CD4-positive, alpha-beta T cell treated with Interleukin-6 for 4 hours (primary cell): ENCODE measurements around the gene ERG.

Source experiments
- DNase-seq: peaks from one replicate; pipeline ENCODE4 v3.0.0-alpha.2; 2020; ENCODE audit warnings: mixed read lengths

Gene ERG

DNA sequence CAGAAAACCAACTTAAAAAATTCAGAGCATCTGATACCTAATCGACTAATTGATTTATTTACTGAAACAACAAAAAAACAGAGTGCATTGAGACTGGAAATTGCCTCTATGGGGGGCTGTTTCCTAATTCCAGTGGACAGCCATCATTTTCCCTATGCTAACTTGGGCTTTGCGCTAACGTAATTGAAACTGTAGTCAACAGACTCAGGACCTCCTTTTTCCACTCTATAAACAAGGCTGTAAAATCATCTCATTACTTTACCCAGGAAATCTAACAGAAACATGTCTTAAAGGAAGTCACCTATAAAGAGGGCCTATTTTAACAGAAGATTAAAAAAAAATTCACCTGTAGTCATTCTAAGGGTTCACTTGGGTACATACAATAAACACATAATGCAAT is 2.1 kb downstream of the ERG start:
- DNase-seq, result no peak

DNA sequence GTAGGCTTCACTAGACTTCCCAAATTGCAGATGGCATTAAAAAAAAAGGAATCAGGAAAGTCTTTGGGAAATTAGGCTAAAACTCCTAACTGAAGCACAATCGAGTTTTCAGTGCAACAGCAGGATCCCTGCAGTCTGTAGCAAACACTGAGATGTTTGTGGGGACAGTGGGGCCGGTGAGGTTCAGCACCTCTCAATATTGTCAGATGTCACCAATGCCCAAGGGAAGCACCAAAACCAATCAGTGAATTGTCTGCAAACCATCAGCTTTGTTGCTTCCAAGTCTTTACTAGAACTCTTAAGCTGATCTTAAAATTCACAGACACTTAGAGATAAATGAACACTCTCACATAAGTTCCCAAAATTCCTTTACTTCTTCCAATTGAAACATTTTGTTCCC is 2.6 kb downstream of the ERG start:
- no peak for DNase-seq

DNA sequence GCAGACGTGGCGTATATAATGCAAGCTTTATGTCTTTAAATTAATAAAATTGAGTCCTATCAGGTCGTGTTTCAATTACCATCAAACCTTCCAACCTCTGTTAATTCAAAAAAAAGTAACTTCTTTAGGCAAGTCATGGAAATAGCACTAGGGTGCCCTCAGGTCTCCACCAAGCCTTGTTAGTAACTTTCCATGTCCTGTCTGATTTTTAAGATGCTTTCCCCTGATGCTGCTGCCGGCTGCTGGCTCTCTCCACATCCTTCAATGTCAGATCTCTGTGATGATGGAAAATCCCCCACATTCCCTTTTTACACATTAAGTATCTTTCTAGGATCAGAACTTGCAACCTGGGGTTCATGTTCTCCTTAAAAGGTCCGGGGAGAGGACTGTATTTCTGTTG is 3.0 kb downstream of the ERG start:
- no peak for DNase-seq

DNA sequence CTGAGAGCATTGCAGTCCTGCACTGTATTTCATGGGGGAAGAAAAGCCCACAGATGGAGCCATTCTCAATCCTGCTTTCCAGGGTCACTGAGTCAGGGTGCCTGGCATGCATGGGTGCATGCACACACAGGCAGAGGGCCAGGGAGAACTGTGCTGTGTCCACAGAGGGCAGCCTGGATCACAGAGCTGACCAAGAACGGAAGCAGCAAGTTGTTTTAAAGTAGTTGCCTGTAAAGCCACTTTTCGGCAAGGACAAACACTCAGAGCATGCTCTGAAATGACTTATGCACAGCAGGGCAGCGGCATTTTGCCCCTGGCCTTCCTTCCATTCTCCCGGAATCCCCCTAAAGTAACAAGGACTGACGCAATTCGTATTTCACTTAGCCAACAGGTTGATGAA is 3.6 kb downstream of the ERG start:
- DNase-seq, result no peak

DNA sequence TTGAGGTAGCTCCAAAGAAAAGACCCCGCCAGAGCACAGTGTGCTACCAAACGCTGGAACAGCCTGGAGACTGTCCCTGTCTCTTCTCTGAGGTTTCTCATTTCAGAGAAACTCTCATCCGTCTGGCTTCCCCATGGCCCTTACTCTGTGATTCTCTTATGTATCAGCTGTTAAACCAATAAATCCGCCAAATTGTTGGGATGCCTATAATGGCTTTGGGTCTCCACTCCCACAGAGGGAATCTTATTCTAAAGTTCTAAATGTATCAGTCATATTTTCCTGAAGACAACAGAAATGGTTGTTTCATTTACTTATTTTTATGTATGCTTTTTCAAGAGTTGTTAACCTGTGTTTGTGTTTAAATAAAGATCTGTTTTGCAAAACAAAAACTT is 4.0 kb downstream of the ERG start:
- no peak for DNase-seq

DNA sequence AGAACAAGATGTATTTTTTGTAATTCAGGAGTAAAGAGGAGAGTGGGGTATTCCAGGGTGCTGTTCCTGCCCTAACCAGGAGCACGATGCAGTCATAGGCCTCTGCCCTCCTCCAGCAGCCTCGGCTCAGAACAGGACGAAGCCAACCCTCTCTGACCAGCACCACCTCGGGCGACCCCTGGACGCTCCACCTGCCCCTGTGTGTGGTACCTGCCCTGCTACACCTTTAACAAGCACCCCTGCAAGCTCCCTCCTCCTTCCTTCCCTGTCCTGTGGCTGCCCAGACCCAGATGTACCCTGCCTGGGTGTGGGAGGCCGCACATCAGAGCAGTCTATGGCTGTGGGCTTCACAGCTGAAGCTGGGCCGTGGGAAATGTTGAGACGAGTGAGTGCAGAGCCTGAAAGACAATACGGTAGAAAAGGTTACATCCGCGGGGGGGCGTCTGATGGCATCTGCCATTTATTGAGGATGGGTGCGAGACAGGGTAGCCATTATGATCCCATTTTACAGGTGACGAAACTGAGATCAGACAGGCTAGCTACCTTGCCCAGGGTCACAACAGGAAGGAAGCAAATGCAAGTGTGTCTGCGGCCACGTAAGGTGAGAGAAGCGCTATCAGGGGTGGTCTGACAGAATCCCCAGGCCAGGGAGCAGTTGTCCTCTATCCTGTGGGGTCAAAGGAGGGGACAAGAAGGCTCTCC is 4.6 kb downstream of the ERG start:
- DNase-seq, result no peak

DNA sequence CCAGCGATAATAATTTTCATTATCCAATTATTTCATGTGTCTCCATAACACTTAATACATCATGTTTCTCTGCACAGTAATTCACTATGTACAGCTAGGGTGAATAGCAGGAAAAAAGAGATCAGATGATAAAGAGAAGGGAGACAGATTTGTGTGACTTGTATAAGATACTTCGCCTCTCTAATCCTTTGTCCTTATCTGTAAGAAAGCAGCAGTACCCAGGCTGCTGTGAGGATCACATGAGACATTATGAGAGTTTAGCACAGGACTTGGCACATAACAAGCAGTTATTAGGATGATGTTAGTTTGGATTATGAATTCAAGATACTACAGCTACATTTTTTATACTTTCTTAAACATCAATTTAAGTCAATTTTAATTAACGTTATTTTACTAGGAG is 6.3 kb downstream of the ERG start:
- DNase-seq, result no peak

DNA sequence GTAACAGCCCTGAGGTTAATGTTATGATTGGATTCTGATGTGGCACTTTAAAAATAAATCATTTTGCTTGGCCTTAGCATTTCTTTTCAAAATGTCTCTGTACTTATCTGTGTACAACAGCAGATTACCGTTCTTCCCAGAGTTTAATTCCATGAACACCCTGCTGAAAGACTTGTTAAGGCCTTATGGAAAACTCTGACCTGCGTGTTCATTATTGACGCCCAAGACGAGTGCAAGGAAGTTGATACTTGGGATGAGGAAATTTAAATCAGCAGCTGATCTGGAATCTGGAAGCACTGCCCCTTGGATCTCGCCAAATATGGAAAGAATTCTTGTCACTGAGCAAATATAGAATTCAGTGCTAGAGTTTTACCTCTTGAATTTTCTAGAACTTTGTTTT is 6.7 kb downstream of the ERG start:
- DNase-seq, result no peak

DNA sequence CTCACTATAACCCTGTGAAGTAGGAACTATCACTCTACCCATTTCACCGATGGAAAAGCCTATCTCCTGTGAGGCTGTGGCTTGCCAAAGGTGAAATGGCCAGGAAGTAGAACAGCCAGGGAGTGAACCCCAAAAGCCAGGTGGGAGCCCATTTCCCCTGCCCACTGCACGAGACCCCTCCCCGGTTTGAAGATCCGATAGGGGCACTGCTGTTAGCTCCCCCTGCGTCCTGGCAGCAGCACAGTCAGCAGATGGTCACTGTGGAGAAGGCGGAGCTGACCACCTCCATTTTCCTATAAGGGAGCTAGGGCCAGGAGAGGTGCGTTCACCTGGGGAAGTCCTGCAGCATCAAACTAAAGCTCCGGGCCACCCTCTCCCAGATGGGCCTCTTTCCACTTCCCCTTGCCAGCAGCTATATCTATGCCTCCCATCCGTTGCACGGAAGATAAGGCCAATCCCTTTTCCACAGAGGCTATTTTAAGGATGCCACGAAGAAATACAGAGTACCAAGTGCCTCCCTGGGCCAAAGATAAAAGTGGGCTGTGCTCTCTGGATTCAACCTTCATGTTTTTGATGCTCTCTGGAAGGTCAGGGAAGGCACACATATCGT is 7.8 kb downstream of the ERG start:
- no peak for DNase-seq

DNA sequence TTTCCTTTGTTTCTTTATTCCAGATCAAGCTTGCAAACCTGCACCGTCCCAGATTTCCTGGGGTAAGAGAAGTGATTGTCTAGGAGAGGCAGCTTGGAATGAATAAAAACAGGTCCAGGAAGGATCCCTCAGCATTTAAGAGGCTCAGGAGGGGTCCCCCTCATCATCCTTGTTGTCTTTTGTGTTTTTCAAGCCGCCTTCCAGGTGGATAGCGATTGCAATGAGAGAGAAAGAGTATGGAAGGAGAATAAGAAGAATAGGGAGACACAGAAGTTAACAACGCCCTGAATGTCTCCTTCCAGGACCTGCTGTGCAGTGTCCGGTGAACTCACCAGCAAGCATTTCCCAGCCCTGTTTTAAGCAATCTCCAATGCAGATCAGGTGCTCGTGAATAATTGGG is 8.5 kb downstream of the ERG start:
- no peak for DNase-seq

DNA sequence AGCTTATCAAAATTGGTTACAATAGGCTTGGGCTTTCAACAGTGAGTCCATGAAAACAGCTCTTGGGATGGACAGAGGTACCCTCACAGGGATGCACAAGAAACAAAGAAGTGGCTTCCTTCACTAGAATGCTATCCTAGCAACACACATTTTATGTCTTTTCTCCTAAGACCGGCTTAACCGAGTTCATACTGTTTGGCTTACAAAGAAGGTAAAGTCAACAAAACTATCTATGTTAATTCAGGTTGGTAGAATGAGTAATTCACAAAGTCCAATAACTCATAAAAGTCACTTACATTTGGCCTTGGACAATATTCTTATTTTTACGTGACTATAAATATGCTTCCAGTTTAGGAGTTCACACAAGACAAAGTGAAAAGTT is 9.0 kb downstream of the ERG start:
- no peak for DNase-seq

DNA sequence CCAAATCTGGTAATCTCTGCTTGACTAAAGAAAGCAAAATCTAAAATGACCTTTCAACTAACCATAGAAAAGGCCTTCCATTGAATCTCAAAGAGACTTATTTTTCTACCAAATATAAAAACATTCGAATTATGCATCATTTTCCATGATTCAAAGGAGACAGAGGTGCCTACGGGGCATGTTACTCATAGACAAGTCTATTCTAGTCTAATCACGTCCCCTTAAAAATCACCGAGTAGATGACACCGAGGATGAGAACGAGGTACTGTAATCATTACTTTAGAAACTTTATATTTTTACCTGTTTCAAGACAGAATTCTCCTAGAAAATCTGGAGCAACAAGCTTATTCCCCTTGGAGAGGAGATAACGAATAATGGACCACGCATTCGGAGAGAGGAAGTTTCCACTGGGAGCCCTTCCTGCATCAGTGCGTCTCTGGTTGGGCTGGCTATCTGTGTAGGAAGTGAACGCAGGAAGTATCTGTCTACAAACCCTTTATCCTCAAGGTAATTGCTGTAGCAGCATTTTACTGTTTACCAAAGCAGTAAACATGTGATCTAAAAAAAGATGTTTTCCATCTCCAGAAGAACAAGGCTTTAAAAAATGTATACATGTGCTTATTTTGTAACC is 9.5 kb downstream of the ERG start:
- DNase-seq, result no peak

DNA sequence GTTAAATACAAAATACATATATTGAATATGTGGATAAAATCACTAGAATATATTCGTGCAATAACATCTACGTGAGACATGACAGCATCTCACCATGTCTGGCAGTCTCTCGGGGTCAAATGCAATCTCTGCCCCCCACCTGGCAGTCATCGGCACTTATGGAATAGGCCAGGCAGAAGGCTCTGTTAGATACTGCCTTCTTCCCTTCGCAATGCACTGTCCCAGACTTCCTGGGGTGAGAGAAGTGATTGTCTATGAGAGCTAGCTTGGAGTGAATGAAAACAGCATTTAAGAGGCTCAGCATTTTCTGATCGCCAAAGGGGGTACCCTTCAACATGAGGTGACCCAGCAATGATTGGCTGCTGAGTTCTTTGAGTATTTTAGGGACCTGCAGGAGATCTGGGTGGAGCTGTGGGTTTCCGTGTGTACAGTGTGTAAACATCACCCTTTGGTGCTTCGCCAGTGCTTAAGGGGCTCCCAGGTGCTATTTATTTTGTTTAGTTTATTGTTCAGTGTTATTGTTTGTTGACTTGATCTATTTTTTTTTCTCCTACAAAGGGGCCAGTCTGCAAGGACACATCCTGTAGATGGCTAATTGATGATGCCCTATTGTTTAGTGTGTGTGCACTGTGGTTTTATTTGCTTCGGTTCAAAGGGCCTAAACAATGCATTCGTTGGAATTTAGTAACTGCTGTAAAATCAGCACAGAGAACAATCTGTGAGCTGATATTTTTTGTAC is 10.2 kb downstream of the ERG start:
- DNase-seq, result no peak

DNA sequence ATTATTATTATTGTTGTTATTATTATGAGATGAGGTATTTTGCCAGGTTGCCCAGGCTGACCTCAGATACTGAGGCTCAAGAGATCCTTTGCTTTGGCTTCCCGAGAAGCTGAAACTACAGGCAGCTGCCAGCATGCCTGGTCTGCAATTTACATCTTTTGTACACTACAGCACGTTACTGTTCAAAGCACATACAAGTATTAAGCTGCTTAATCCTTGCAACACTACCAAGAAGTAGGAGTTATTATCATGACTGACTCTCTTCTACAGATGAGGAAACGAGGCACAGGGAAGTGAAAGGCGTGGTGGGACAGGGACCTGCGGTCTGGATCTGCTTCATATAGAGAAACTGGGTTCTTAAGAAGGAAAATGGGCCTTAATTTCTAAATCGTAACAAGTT is 11.6 kb downstream of the ERG start:
- DNase-seq, result no peak

DNA sequence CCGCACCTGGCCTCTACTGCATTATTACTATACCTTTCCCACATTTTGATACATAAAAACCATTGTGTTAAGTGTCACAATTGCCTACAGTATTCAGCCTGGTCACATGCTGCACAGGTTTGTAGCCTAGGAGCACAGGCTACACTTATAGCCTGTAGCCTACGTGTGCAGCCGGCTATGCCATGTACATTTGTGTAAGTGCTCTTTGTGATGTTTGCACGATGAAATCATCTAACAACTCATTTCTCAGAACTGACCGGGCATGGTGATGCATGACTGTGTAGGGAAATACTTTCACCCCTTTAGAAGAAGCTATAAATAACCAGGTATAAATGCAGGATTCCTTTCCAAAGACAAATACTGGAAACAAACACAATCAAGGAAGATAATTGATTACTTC is 12.1 kb downstream of the ERG start:
- DNase-seq, result no peak

DNA sequence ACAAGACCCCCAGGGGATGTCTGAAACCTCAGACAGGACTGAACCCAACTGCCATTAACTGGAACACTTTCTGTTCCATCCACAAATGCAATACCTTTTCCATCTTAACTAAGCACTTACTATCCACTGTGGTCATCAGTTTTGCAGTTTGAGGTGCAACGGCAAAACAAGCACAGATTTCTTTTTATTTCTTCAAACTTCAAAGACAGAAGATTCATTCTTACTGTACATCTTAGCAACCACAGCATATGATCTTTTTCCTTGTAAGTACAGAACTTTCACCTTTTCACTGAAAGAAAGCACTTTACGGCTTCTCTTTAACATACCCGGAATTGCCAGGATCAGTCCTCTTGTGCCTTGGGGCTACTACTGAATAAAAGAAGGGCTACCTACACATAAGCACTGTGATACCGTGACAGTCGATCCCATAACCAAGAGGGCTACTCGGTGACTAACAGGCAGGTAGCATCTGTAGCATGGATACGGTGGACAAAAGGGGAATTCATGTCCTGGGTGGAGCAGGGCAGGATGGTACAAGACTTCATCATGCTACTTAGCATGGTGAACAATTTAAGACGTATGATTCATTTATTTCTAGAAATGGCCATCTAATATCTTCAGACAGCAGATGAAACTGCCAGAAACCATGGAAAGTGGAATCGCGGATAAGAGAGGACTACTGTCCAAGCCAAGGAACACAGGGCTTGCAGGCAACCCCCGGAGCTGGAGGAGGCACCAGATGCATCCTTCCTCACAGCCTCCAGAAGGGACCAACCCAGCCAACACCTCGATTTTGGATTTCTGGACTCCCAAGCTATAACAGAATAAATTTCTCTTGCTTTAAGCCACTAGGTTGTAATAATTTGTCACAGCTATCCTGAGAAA is 18.4 kb downstream of the ERG start:
- no peak for DNase-seq

DNA sequence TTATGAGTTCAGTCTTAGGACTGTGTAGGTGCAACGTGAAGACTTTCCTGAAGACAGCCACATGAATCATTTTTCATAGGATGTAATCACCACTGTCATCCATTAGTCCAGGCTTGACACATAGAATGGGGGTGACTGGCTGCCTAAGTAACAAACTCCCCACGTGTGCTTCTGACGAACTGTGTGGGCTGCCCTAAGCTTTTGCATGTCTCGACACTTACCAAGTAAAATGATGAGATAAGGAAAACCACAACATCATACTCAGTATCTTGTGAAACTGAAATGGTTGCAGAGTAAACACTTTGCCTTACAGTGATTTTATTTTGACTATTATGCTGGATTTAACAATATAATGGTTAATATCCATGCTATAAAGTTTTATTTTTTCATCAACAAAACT is 19.5 kb downstream of the ERG start:
- DNase-seq, result no peak

DNA sequence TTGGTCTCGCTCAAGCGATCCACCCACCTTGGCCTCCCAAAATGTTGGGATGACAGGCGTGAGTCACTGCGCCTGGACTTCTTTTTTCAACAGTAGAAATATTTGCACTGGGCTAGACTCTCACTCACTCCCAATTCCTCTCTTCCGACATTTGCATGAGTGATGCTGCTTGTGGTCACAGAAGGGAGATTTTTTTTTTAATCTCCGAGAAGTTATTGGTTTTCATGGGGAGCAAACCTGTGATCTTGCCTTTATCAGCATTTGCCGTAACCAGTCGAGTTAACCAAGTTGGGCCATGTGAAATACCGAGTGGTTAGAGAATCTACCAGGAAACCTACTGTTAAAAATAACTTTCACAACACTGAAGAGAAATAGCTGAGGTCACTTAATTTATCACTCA is 21.1 kb downstream of the ERG start:
- no peak for DNase-seq

DNA sequence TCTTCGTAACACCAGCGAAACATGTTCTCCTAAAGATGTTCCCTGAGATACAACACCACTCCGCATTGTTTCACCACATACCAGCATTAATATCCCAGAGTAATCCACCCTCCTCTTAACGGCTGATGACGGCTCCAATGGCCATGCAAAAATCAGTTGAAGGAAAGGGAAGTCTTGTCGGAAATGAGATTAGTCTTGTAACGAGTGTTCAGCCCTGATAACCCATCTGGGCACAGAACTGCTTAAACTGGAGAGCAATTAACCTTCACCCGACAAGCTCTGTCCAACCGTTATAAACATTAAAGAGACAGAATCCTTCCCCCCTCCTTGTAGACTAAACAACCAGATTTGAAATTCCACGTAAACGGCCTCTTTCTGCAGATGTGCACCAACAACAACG is 21.9 kb downstream of the ERG start:
- DNase-seq, result no peak

DNA sequence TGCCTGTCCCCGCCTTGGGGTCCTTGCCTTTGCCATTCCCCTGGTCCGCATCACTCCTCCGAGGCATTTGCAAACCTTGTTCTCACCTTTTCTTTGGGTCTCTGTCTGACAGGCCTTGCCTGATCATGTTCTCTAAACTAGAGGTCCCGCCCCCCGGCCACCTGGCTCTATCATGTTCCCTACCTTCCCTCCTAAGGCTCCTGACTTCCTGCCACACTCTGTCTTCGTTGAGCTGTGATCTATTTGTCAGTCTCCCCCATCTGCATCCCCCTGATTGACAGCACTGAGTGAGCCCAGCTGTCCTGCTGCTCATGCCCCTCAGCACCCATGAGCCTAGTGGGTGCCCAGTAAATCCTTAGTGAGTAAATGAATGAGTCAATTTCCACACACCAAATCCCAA is 22.8 kb downstream of the ERG start:
- DNase-seq, result no peak

DNA sequence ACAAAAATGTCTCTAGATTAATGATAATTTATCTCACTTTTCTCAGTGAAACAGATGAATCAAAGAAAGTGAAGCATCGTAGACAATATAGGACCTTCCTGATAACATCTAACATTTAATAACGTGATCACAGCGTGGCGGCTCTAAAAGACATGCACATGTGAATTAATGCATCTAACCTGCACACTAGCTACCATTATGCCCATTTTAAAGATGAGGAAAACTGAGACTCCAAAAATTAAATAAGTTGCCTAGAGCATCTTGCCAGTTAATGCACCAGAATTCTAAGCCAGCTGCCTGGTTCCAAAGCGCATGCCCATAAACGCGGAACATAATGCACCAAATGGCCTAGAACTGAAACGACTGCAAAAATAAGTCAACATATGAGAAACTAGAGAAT is 23.5 kb downstream of the ERG start:
- DNase-seq, result no peak

DNA sequence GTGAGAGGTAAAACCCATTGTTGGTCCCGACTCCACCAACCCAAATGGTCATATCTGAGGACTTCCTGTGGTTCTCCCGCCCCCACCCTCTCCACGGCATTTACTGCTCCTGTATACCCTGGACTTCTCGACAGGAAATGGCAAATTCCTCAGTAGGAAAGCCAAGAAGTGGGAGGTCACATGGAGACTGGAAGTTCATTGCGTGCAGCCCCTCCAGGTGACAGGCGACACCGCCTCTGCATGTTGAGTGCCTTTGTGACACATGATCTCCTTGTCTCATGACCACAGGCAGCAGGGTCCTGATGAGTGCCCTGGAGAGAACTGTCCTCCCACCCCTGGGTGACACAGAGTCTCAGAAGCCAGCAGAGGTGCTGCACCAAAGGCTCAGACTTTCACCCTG is 24.2 kb downstream of the ERG start:
- no peak for DNase-seq
